Kidney (tissue), 14 donors: ENCODE results near the gene PMPCA. TPM values are rescaled to one million over a fixed set of nuclear protein-coding genes. Genes with fewer than 3 reads are reported as not detected.
"Not testable (repeated sequence)": the region's sequence is repeated elsewhere in the genome, so short reads cannot be mapped to it uniquely, and the experiment has no call there.

Source experiments
- DNase-seq, 5 donors: peaks; one replicate each; pipeline ENCODE4 v3.0.0-alpha.2; 2013 to 2020
- FAIRE-seq: peaks from 2 replicates; lab custom pipeline; 2012; peaks lifted over from hg19 to GRCh38; lab: Jason Lieb, UNC
- H3K27ac ChIP-seq, 2 donors: one replicate each; pipeline ENCODE4 v1.7.0; 2013; ENCODE audit warnings: low read depth in 2 of 2, low read length in 2 of 2, inconsistent platforms in 1 of 2
- H3K27me3 ChIP-seq: one replicate; pipeline ENCODE4 v1.7.1; 2013; ENCODE audit warnings: low read length, inconsistent platforms; ENCODE audit not compliant: control insufficient read depth, insufficient read depth
- H3K36me3 ChIP-seq, 3 donors: one replicate each; pipeline versions ENCODE4 v1.7.0 to v1.7.1; 2013; ENCODE audit warnings: low read length in 3 of 3, control low read depth in 1 of 3, inconsistent platforms in 1 of 3; ENCODE audit not compliant: insufficient read depth in 3 of 3, control insufficient read depth in 2 of 3
- H3K4me1 ChIP-seq, 3 donors: one replicate each; pipeline versions ENCODE4 v1.7.0 to v1.7.1; 2013; ENCODE audit warnings: low read length in 3 of 3, inconsistent platforms in 1 of 3, low read depth in 1 of 3; ENCODE audit not compliant: control insufficient read depth in 2 of 3, insufficient read depth in 2 of 3
- H3K4me3 ChIP-seq, 3 donors: one replicate each; pipeline versions ENCODE4 v1.7.0 to v1.8.1; 2013; ENCODE audit warnings: low read length in 3 of 3, control low read depth in 1 of 3, inconsistent platforms in 1 of 3
- H3K9ac ChIP-seq, 3 donors: one replicate each; pipeline versions ENCODE4 v1.7.0 to v1.7.1; 2013; ENCODE audit warnings: low read length in 3 of 3, control low read depth in 1 of 3, inconsistent platforms in 1 of 3
- H3K9me3 ChIP-seq, 3 donors: one replicate each; pipeline versions ENCODE4 v1.7.0 to v1.7.1; 2013; ENCODE audit warnings: low read length in 3 of 3, control low read depth in 1 of 3, inconsistent platforms in 1 of 3; ENCODE audit not compliant: control insufficient read depth in 2 of 3, insufficient read depth in 1 of 3
- CTCF ChIP-seq: IDR thresholded peaks from 3 replicates; pipeline ENCODE4 v1.5.1; 2012; ENCODE audit warnings: mild to moderate bottlenecking, moderate library complexity, borderline replicate concordance; ENCODE audit not compliant: insufficient read depth; ENCODE audit errors: extremely low read depth
- intact Hi-C: fragments of 100-400 bp; cut with DNase I; formaldehyde crosslinking; loops from one replicate; pipeline ENCODE4 v1.11.1; 2022
- polyA plus RNA-seq: library from polyadenylated mRNA; stranded (reverse); fragments of 350-450 nt; fragmentation: Illumina TruSeq; extraction: RNeasy Lipid Tissue Mini Kit (QIAGEN cat#74804); gene quantifications from one replicate; pipeline ENCODE4 v1.2.3, GENCODE V29; 2014; ENCODE audit warnings: low read depth, low replicate concordance; ENCODE audit not compliant: insufficient read depth
- total RNA-seq: library from RNA; stranded (reverse); fragmentation: NEBNext Ultra II Directional; extraction: Animal tissue kit (Norgen Biotek cat#: 25700); gene quantifications from one replicate; pipeline ENCODE4 v1.2.1, GENCODE V29; 2021
- donor health status: control.
- donor health status: control.
- donor health status: control.
- donor health status: control.
- donor health status: control.
- donor health status: DM: yes; HTN: yes; CAD: no.
- donor health status: Normal renal cell carcinoma (clear cell type).

The PMPCA gene
- total and polyA plus RNA-seq, 2 donors from 2014 or later: 45.6 to 50.1 TPM

GRCh38 chr9:136423432-136424146 lies 13.1 kb downstream of the PMPCA start:
- Histone ChIP-seq H3K4me1 (no peaks in the 10 kb centered on the region), H3K27me3 (no peaks in the 10 kb centered on the region), H3K27ac (no peak overlapping the region), H3K9me3 (no peaks in the 10 kb centered on the region), H3K9ac (no peak overlapping the region), H3K36me3 (peaks cover 1 to 42% (median 15%) of the 10 kb centered on the region in 3 donors), H3K4me3 (no peak overlapping the region)
- FAIRE-seq (no peak), DNase-seq (no peak)
- no peak for TF ChIP-seq CTCF
- intact Hi-C loops: no loop called here

- Histone ChIP-seq H3K9me3 (no peaks in the 10 kb centered on the region), H3K4me3 (no peak overlapping the region), H3K36me3 (peaks cover 0 to 34% (median 14%) of the 10 kb centered on the region in 3 donors), H3K4me1 (no peaks in the 10 kb centered on the region), H3K27ac (no peak overlapping the region), H3K9ac (no peak overlapping the region), H3K27me3 (no peaks in the 10 kb centered on the region)
- DNase-seq: no peak
- intact Hi-C loops: no loop called here
- no peak for TF ChIP-seq CTCF
- FAIRE-seq: no peak
These were observed 14.4 kb downstream of the PMPCA start for GRCh38 chr9:136424750-136425362.

GRCh38 chr9:136425367-136425766 lies 14.9 kb downstream of the PMPCA start:
- H3K9me3 ChIP-seq, H3K27me3 ChIP-seq, DNase-seq, intact Hi-C loops, H3K4me3 ChIP-seq, H3K4me1 ChIP-seq, H3K9ac ChIP-seq, FAIRE-seq, H3K27ac ChIP-seq: not testable (repeated sequence)
- peaks cover 0 to 34% (median 14%) of the 10 kb centered on the region in 3 donors for H3K36me3 ChIP-seq

GRCh38 chr9:136426787-136427186 lies 16.3 kb downstream of the PMPCA start:
- intact Hi-C loops: no loop called here
- Histone ChIP-seq H3K27ac (no peak overlapping the region), H3K4me1 (no peaks in the 10 kb centered on the region), H3K9ac (no peak overlapping the region), H3K27me3 (no peaks in the 10 kb centered on the region), H3K36me3 (peaks cover 0 to 25% (median 17%) of the 10 kb centered on the region in 3 donors), H3K4me3 (no peak overlapping the region), H3K9me3 (no peaks in the 10 kb centered on the region)
- TF ChIP-seq CTCF: no peak
- no peak for FAIRE-seq
- DNase-seq: no peak
